ENCODE data around the gene GALNT14.

The GALNT14 gene

DNA sequence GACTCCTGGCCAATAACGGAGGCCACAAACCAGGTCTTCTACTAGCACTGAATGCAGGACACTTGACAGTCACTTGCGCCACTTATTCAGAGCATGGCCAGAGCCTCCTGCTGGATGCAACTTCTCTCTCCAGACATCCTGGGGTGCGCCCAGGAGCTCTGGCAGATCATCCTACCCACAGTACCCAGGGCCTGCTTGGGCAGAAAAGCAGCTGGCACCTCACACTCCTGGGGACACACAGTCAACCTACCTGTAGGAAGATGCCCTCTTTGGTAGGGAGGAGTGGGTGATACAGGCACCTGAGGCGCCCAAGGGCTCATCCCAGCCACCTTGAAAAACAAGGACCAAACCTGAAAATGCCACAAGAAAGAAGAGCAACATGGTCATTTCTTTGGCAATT, 13.3 kb downstream of the GALNT14 start:
- H3K4me3 ChIP-seq (ENCODE audit: low read depth, low read length): no peak overlapping the region
- TF ChIP-seq, protein P1, sequence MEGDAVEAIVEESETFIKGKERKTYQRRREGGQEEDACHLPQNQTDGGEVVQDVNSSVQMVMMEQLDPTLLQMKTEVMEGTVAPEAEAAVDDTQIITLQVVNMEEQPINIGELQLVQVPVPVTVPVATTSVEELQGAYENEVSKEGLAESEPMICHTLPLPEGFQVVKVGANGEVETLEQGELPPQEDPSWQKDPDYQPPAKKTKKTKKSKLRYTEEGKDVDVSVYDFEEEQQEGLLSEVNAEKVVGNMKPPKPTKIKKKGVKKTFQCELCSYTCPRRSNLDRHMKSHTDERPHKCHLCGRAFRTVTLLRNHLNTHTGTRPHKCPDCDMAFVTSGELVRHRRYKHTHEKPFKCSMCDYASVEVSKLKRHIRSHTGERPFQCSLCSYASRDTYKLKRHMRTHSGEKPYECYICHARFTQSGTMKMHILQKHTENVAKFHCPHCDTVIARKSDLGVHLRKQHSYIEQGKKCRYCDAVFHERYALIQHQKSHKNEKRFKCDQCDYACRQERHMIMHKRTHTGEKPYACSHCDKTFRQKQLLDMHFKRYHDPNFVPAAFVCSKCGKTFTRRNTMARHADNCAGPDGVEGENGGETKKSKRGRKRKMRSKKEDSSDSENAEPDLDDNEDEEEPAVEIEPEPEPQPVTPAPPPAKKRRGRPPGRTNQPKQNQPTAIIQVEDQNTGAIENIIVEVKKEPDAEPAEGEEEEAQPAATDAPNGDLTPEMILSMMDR (IDR thresholded peaks at IDR 0.05; ENCODE audit: borderline replicate concordance, insufficient read depth, low read depth, low read length): no peak

DNA sequence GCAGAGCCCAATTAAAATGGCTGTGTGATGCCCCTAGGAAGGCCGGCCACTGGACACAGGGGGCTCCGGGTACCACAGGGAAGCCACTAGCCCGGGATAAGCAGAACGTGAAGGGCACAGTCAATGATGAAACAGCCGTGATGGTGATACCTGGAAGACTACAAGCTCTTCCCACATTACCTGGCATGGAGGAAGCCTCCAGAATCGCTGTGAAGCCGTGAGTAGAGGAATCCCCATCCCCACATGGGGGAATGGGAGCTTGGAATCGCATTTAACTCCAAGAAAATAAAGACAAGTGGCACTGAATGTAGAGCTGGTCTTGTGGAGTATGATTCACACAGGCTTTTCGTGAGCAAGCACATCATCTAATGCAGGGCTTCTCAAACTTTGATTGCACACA, 16.1 kb downstream of the GALNT14 start:
- TF ChIP-seq, protein P1 (IDR thresholded peaks at IDR 0.05; ENCODE audit: borderline replicate concordance, insufficient read depth, low read depth, low read length): no peak
- no peak overlapping the region for H3K4me3 ChIP-seq (ENCODE audit: low read depth, low read length)

DNA sequence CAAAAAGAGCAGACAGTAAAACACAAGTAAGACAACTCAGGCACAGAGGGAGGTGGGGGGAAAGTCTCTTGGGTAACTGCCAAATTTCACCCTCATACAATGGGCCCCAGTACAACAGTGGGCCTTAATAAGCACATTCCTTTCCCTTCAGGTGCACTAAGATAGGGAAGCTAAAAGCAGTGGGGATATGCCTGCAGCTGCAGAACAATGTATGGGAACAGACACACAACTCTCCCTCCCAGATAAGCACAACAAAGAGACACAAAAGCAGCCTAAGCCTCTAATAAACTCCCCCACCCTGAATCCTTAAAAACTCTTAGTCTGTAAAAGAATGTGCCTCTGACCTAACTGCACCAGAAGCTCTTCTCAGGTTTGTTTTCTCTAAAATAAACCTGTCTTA, 24.5 kb downstream of the GALNT14 start:
- TF ChIP-seq, protein P1 (IDR thresholded peaks at IDR 0.05; ENCODE audit: borderline replicate concordance, insufficient read depth, low read depth, low read length): no peak
- H3K4me3 ChIP-seq (ENCODE audit: low read depth, low read length): no peak overlapping the region

DNA sequence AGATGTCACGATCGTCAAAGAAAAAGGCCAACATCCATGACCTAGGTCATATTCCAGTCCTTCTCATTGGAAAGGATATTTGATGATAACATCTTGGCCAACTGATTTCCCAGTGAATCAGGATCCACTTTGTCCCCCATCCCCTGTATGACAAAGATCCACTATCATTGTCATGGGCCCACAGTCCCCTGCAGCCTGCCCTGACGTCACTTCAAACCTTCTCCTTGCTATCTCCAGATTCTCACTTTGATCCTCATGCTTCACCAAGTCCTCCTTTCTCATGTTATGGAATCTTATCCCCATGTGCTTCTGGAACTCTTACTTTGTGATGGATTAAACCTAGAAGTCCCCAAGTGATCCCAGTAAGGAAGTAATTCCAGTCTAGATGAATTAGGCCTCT, 25.7 kb downstream of the GALNT14 start:
- TF ChIP-seq, protein P1 (IDR thresholded peaks at IDR 0.05; ENCODE audit: borderline replicate concordance, insufficient read depth, low read depth, low read length): no peak
- H3K4me3 ChIP-seq (ENCODE audit: low read depth, low read length): no peak overlapping the region

GRCh38 chr2:31110998-31111397, 27.2 kb downstream of the GALNT14 start:
- no peak overlapping the region for H3K4me3 ChIP-seq (ENCODE audit: low read depth, low read length)
- TF ChIP-seq, protein P1 (IDR thresholded peaks at IDR 0.05; ENCODE audit: borderline replicate concordance, insufficient read depth, low read depth, low read length): no peak

DNA sequence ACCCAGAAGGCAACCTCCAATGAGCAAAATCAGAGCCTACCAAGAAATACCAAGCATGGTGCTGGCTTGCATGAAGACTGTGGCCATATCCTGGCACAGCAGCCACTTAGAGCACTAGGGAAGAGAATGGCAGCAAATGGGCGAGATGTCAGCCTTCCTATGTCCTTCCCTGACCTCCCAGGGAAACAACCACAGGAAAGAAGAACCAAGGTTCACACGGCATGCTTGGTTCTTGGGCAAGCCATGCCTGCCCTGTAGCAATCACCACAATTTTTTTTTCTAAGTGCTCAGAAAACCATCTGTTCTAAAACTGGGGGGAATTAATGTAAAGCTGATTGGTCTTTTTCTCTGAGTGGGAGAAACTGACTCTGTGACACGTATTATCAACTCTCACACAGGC, 27.8 kb downstream of the GALNT14 start:
- TF ChIP-seq, protein P1 (IDR thresholded peaks at IDR 0.05; ENCODE audit: borderline replicate concordance, insufficient read depth, low read depth, low read length): no peak
- no peak overlapping the region for H3K4me3 ChIP-seq (ENCODE audit: low read depth, low read length)

- H3K4me3 ChIP-seq (ENCODE audit: low read depth, low read length): no peak overlapping the region
- TF ChIP-seq, protein P1 (IDR thresholded peaks at IDR 0.05; ENCODE audit: borderline replicate concordance, insufficient read depth, low read depth, low read length): no peak
Measured at GRCh38 chr2:31109633-31110192, 28.5 kb downstream of the GALNT14 start.

Measured in GM12875 (cell line).